Breast epithelium (tissue), 4 donors: ENCODE results near the gene SLC25A48. TPM values are rescaled to one million over a fixed set of nuclear protein-coding genes. Genes with fewer than 3 reads are reported as not detected.
"Not testable (repeated sequence)": the region's sequence is repeated elsewhere in the genome, so short reads cannot be mapped to it uniquely, and the experiment has no call there.

ENCODE experiments used
- DNase-seq, 2 donors: peaks; one replicate each; pipeline ENCODE4 v3.0.0-alpha.2; 2019; ENCODE audit warnings: low spot score in 2 of 2
- H3K27ac ChIP-seq, 2 donors: fragments of 200-600 bp; sonication (generic) in 1 of 2; one replicate each; pipeline ENCODE4 v1.5.1; 2016 to 2019; ENCODE audit warnings: mild to moderate bottlenecking in 1 of 2
- H3K27me3 ChIP-seq, 2 donors: fragments of 200-600 bp; sonication (generic) in 1 of 2; one replicate each; pipeline versions ENCODE4 v1.5.1 to v1.6.0; 2017 to 2019; ENCODE audit warnings: control low read depth in 1 of 2, mild to moderate bottlenecking in 1 of 2
- H3K36me3 ChIP-seq: fragments of 200-600 bp; one replicate; pipeline ENCODE4 v1.5.1; 2019
- H3K4me1 ChIP-seq, 2 donors: fragments of 200-600 bp; sonication (generic); one replicate each; pipeline ENCODE4 v1.5.1; 2016 to 2019; ENCODE audit warnings: control low read depth in 1 of 2
- H3K4me3 ChIP-seq, 3 donors: fragments of 200-600 bp; sonication (generic); 1 replicate in 2 of 3; 2 replicates in 1 of 3; pipeline ENCODE4 v1.5.1; 2016 to 2019; ENCODE audit warnings: mild to moderate bottlenecking in 3 of 3, moderate library complexity in 2 of 3
- H3K9me3 ChIP-seq, 2 donors: fragments of 200-600 bp; sonication (generic) in 1 of 2; one replicate each; pipeline ENCODE4 v1.5.1; 2016 to 2019; ENCODE audit warnings: control low read depth in 1 of 2
- POLR2A ChIP-seq: fragments of 450-650 bp; IDR thresholded peaks from one replicate; pipeline ENCODE4 v1.6.1; 2016; ENCODE audit warnings: antibody characterized with exemption, mild to moderate bottlenecking, moderate library complexity
- POLR2AphosphoS5 ChIP-seq, 3 donors: sonication (generic); formaldehyde crosslinking; IDR thresholded peaks; one replicate each; pipeline ENCODE4 v1.6.1; 2017; ENCODE audit warnings: antibody characterized with exemption in 3 of 3
- intact Hi-C: fragments of 100-400 bp; cut with DNase I; formaldehyde crosslinking; loops from one replicate; pipeline ENCODE4 v1.15.1; 2023; ENCODE audit warnings: low total_unique reads
- total RNA-seq, 3 donors: library from RNA; depleted of rRNA; stranded (reverse); fragments of >200 nt; gene quantifications; one replicate each; pipeline ENCODE4 v1.1.0, GENCODE V29; 2016
- TF ChIP-seq, protein P1 (sequence below), 3 donors: fragments of 450-650 bp; IDR thresholded peaks; one replicate each; pipeline ENCODE4 v1.5.1; 2016 to 2017; ENCODE audit warnings: antibody characterized with exemption in 3 of 3, mild to moderate bottlenecking in 3 of 3, moderate library complexity in 3 of 3

Gene SLC25A48
- total RNA-seq, 3 donors from 2014 or later, result 0.33 to 6.2 (median 1.8) TPM

DNA sequence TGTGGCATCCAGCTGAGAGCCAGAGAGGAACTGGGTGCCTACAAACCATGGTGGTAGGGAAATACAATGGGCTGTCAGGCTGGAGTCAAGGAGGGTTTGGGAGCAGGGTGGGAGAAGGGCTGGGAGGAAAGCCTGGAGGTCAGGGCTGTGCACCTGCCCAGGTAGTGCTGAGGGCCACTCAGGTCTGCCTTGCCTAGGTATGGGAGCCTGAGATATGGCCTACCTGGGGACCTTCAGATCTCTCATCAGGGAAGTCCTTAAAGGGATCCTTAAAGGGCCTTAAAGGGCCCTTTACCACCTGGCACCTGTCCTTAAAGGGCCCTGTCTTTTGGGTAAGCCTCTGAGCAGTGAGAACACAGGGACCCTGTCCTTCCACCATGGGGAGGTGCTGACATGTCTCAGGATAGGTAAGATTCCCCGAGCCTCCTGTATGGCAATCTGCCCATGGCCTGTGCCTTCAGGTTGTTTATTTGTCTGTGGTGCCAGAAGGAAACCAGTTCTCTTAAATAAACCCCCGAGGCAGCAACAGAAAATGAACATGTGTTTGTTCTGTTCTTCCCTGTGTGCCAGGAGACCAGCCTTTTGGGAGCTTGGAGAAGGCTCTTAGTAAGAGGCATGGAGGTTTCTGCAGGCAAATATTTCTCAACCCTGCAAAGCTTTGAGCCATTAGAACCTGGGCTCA lies 23.3 kb downstream of the SLC25A48 start:
- DNase-seq, result peak; percentile 23 to 77
- Histone ChIP-seq H3K27me3 (peaks cover 0 to 4% of the 10 kb centered on the region in 2 donors), H3K36me3 (no peaks in the 10 kb centered on the region), H3K4me3 (no peak overlapping the region), H3K9me3 (no peaks in the 10 kb centered on the region), H3K27ac (no peak overlapping the region), H3K4me1 (no peaks in the 10 kb centered on the region)
- TF ChIP-seq POLR2A, result no peak
- intact Hi-C loops, result no loop called here

DNA sequence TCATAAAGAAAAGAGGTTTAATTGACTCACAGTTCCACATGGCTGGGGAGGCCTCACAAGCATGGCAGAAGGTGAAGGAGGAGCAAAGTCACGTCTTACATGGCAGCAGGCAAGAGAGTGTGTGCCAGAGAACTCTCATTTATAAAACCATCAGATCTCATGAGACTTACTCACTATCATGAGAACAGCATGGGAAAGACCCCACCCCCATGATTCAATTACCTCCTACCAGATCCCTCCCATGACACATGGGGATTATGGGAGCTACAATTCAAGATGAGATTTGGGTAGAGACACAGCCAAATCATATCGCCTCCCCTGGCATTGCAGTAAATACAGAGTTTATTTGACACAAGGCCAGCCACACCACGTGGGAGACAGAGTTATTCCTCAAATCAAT lies 24.7 kb downstream of the SLC25A48 start:
- H3K27ac ChIP-seq, H3K36me3 ChIP-seq, H3K9me3 ChIP-seq, intact Hi-C loops, H3K27me3 ChIP-seq, DNase-seq, H3K4me1 ChIP-seq, H3K4me3 ChIP-seq: not testable (repeated sequence)

DNA sequence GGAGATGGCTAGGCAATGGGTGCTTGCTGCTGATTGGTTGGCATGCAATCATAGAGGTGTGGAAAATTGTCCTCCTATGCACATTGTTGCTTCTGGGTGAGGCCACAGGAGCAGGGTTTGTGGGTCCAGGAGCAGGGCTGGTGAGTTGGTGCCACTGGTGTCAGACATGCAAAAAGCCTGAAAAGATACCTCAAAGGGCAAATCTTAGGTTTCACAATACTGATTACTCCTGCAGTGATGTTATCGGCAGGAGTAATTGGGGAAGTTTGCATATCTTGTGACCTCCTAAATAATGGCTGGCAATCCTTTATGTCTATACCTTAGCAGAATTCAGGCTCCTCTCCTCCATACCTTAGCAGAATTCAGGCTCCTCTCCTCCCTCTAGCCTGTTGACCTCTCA lies 25.2 kb downstream of the SLC25A48 start:
- no peak for DNase-seq
- Histone ChIP-seq H3K4me3 (no peak overlapping the region), H3K36me3 (no peaks in the 10 kb centered on the region), H3K27me3 (peaks cover 0 to 4% of the 10 kb centered on the region in 2 donors), H3K9me3 (no peaks in the 10 kb centered on the region), H3K4me1 (no peaks in the 10 kb centered on the region), H3K27ac (no peak overlapping the region)
- TF ChIP-seq POLR2AphosphoS5 (IDR thresholded peaks at IDR 0.05), result no peak
- intact Hi-C loops, result no loop called here

DNA sequence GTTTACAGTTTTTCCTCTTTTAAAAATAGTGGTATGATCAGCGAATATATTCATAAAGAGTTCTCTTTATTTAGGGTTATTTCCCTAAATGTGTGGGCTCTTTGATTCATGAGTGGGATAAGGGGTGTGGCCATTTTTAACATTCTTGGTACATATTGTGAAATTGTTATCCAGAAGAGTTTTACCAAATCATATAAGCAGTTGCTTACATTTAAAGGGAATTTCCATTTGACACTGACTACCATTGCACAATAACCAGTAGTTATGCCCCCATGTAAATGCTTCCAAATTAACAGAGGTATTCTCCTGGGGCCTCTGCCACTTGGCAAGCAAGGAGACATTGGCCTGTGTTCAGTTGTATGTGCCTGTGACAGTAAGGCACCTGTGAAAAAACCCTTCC lies 27.2 kb downstream of the SLC25A48 start:
- H3K4me3 ChIP-seq, result no peak overlapping the region
- no peaks in the 10 kb centered on the region for H3K9me3 ChIP-seq
- intact Hi-C loops, result no loop called here
- H3K36me3 ChIP-seq, result no peaks in the 10 kb centered on the region
- no peaks in the 10 kb centered on the region for H3K4me1 ChIP-seq
- H3K27me3 ChIP-seq, result no peaks in the 10 kb centered on the region
- no peak for DNase-seq
- no peak overlapping the region for H3K27ac ChIP-seq
- TF ChIP-seq, protein P1, sequence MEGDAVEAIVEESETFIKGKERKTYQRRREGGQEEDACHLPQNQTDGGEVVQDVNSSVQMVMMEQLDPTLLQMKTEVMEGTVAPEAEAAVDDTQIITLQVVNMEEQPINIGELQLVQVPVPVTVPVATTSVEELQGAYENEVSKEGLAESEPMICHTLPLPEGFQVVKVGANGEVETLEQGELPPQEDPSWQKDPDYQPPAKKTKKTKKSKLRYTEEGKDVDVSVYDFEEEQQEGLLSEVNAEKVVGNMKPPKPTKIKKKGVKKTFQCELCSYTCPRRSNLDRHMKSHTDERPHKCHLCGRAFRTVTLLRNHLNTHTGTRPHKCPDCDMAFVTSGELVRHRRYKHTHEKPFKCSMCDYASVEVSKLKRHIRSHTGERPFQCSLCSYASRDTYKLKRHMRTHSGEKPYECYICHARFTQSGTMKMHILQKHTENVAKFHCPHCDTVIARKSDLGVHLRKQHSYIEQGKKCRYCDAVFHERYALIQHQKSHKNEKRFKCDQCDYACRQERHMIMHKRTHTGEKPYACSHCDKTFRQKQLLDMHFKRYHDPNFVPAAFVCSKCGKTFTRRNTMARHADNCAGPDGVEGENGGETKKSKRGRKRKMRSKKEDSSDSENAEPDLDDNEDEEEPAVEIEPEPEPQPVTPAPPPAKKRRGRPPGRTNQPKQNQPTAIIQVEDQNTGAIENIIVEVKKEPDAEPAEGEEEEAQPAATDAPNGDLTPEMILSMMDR (IDR thresholded peaks at IDR 0.05), result no peak
- TF ChIP-seq POLR2AphosphoS5 (IDR thresholded peaks at IDR 0.05) (no peak), POLR2A (no peak)

DNA sequence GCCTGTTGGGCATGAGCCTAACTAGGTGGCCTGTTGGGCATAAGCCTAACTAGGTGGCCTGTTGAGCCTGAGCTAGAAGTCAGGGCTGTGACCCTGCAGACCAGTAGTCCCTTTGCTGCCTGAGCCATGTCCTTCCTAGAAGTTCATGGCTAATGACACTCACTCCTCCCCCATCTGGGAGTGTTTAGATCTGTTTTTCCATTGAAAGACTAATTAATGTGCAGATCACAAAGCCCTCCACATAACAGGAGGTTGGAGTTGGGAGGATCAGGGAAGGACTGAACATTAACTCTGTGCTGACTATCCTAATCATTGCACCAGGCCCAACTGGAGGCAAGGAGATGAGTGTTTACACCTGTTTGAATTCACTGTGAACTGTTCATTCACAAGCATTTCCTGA lies 27.6 kb downstream of the SLC25A48 start:
- H3K36me3 ChIP-seq, result no peaks in the 10 kb centered on the region
- no peak overlapping the region for H3K27ac ChIP-seq
- no peaks in the 10 kb centered on the region for H3K4me1 ChIP-seq
- H3K9me3 ChIP-seq, result no peaks in the 10 kb centered on the region
- DNase-seq, result no peak
- intact Hi-C loops, result no loop called here
- no peaks in the 10 kb centered on the region for H3K27me3 ChIP-seq
- TF ChIP-seq, protein P1 (IDR thresholded peaks at IDR 0.05), result no peak
- TF ChIP-seq POLR2A, result no peak
- TF ChIP-seq POLR2AphosphoS5 (IDR thresholded peaks at IDR 0.05), result no peak
- H3K4me3 ChIP-seq, result no peak overlapping the region

DNA sequence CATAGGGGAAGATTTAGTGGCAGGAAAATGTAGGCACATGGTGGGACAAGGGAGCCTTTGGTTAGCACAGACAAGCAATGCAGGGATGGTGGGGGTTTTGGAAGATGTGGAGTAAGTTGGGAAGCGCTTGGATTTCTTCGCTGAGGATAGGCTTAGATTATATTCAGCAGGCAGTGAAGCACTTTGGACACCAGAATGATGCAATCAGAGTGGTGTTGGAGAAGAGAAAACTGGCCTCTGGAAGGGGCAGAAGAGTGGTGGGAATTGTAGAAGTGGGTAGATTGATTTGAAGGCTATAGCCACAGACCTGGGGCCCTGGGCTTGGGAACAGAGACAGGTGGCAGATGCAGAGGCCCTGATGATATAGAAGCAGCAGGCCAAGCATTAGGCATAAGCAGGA lies 28.3 kb downstream of the SLC25A48 start:
- H3K9me3 ChIP-seq, result no peaks in the 10 kb centered on the region
- no peak for DNase-seq
- intact Hi-C loops, result no loop called here
- no peak overlapping the region for H3K27ac ChIP-seq
- H3K36me3 ChIP-seq, result no peaks in the 10 kb centered on the region
- TF ChIP-seq POLR2A (no peak), POLR2AphosphoS5 (IDR thresholded peaks at IDR 0.05) (no peak)
- TF ChIP-seq, protein P1 (IDR thresholded peaks at IDR 0.05), result no peak
- H3K4me1 ChIP-seq, result no peaks in the 10 kb centered on the region
- no peaks in the 10 kb centered on the region for H3K27me3 ChIP-seq
- no peak overlapping the region for H3K4me3 ChIP-seq
